CD8-positive, alpha-beta memory T cell (primary cell): ENCODE measurements around the gene PNMA1. TPM values are rescaled to one million over a fixed set of nuclear protein-coding genes. Genes with fewer than 3 reads are reported as not detected.

ENCODE experiments used
- CTCF ChIA-PET: fragments of 350-600 bp; sonication (Branson Sonifier 250); formaldehyde crosslinking; loops from one replicate; lab custom pipeline; 2021; ENCODE audit warnings: antibody characterized with exemption; lab: Charles Lee
- POLR2A ChIA-PET: fragments of 350-600 bp; sonication (Branson Sonifier 250); formaldehyde crosslinking; loops from one replicate; lab custom pipeline; 2021; ENCODE audit warnings: antibody characterized with exemption; lab: Charles Lee
- DNase-seq, 5 donors: peaks; one replicate each; pipeline versions ENCODE4 v3.0.0 to v3.0.0-alpha.2; 2020 to 2022; ENCODE audit warnings: mixed read lengths in 1 of 5
- H3K27ac ChIP-seq: one replicate; pipeline ENCODE4 v1.7.0; 2013; ENCODE audit warnings: low read depth, mild to moderate bottlenecking, low read length, moderate library complexity
- H3K27me3 ChIP-seq: 2 replicates; pipeline ENCODE4 v1.7.0; 2013; ENCODE audit warnings: low read length, mild to moderate bottlenecking; ENCODE audit not compliant: insufficient read depth, poor library complexity, severe bottlenecking
- H3K36me3 ChIP-seq: 2 replicates; pipeline ENCODE4 v1.7.0; 2013; ENCODE audit warnings: mild to moderate bottlenecking, low read length, moderate library complexity; ENCODE audit not compliant: insufficient read depth
- H3K4me1 ChIP-seq: 2 replicates; pipeline ENCODE4 v1.7.0; 2013; ENCODE audit warnings: mild to moderate bottlenecking, low read length, moderate library complexity; ENCODE audit not compliant: insufficient read depth
- H3K4me3 ChIP-seq: 2 replicates; pipeline ENCODE4 v1.7.0; 2013; ENCODE audit warnings: mild to moderate bottlenecking, low read length
- H3K9me3 ChIP-seq: 2 replicates; pipeline ENCODE4 v1.7.0; 2013; ENCODE audit warnings: mild to moderate bottlenecking, low read length
- H3K27ac Mint-ChIP-seq, 8 donors: one replicate each; pipeline ENCODE4 v1.8.0; 2020 to 2021; ENCODE audit warnings: mixed read lengths in 8 of 8, mild to moderate bottlenecking in 6 of 8, inconsistent platforms in 3 of 8, moderate library complexity in 3 of 8
- H3K27me3 Mint-ChIP-seq, 2 donors: one replicate each; pipeline ENCODE4 v1.8.0; 2020 to 2021; ENCODE audit warnings: mixed read lengths in 2 of 2, mild to moderate bottlenecking in 1 of 2, moderate library complexity in 1 of 2
- H3K36me3 Mint-ChIP-seq, 3 donors: one replicate each; pipeline ENCODE4 v1.8.0; 2020 to 2021; ENCODE audit warnings: mixed read lengths in 3 of 3, inconsistent platforms in 1 of 3, mild to moderate bottlenecking in 1 of 3
- H3K4me1 Mint-ChIP-seq, 3 donors: one replicate each; pipeline ENCODE4 v1.8.0; 2020 to 2021; ENCODE audit warnings: mixed read lengths in 3 of 3, inconsistent platforms in 1 of 3, mild to moderate bottlenecking in 1 of 3
- H3K4me3 Mint-ChIP-seq, 7 donors: one replicate each; pipeline ENCODE4 v1.8.0; 2020 to 2021; ENCODE audit warnings: mixed read lengths in 7 of 7, mild to moderate bottlenecking in 6 of 7, moderate library complexity in 4 of 7, inconsistent platforms in 2 of 7
- H3K9me3 Mint-ChIP-seq, 5 donors: one replicate each; pipeline ENCODE4 v1.8.0; 2020 to 2022; ENCODE audit warnings: mixed read lengths in 5 of 5, mild to moderate bottlenecking in 3 of 5, moderate library complexity in 2 of 5, inconsistent platforms in 1 of 5
- polyA plus RNA-seq: library from polyadenylated mRNA; unstranded; fragments of 300-500 nt; fragmentation: Illumina TruSeq; gene quantifications from one replicate; pipeline ENCODE4 v1.2.3, GENCODE V29; 2021
- total RNA-seq, 2 experiments: library from RNA; stranded (reverse); gene quantifications; one replicate each; pipeline ENCODE4 v1.2.3, GENCODE V29; 2021

Gene PNMA1
- total and polyA plus RNA-seq, 3 experiments from 2014 or later: 43.7 to 61.0 (median 56.8) TPM

DNA sequence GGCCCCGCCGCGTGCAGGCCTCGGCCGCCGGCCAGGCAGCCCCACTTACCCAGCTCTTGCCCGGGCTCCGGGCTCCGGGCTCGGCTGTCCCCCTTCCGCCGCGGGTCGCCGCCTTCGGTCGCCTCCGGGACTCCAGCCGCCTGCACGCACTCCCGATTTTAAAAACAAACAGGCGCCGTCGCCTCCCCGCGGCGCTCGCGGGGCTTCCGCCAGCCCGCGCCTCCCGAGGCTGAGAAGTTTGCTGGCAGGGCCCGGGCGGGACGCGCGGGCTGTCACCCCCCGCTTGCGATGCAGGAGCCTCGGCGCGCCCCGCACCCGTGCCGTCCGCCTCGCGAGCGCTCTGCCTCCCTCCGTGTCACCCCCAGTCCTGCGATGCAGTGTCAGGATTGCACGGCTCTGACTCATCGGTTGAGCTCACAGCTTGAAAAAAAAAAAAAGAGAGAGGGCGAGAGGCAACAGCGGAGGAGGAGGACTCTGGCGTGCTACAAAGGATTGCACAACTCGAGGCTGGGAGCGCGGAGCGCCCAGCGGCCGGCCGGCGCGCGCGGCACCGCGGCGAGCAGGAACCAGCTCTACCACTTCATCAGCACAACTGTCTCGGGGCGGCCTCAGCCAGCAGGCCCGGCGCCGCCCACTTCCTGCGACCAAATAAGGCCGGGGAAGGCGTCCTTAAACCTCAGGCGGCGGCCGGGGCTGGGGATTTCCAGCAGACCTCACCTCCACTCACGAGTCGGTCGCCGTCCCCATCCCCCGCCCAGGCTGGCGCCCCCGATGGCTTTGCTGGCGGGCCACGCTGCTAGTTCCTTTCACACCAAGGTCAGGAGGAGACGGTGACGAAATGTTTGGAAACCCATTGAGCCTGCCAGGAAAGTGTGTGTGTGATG lies 45.8 kb upstream of the PNMA1 start:
- no peaks in the 10 kb centered on the region for H3K9me3 ChIP-seq
- CTCF ChIA-PET: interaction anchor here (0.7 to 14.9 kb wide), 14 partner anchors 9 to 1098 kb away, joined by 3 to 358 read pairs (median 8); partner anchors contain the start of gene PTGR2
- POLR2A ChIA-PET: interaction anchor here (0.6 to 6.9 kb wide), 27 partner anchors 8 to 269 kb away, joined by 3 to 215 read pairs (median 5); partner anchors contain the start of genes ACOT2, ACOT6, DNAL1 and PNMA1
- H3K27me3 Mint-ChIP-seq: peaks cover 0 to 4% of the 10 kb centered on the region in 2 donors
- peak overlapping the region; percentile 72 for H3K4me3 ChIP-seq
- H3K36me3 Mint-ChIP-seq: peaks cover 0 to 17% (median 0%) of the 10 kb centered on the region in 3 donors
- H3K27me3 ChIP-seq: no peaks in the 10 kb centered on the region
- peaks cover 78% of the 10 kb centered on the region for H3K4me1 ChIP-seq
- no peaks in the 10 kb centered on the region for H3K9me3 Mint-ChIP-seq
- peak; percentile 96 to 98 (median 98) for DNase-seq
- peak overlapping the region; percentile 81 to 98 (median 92) for H3K4me3 Mint-ChIP-seq
- peaks cover 78 to 85% (median 81%) of the 10 kb centered on the region in 3 donors for H3K4me1 Mint-ChIP-seq
- peak overlapping the region; percentile 87 for H3K27ac ChIP-seq
- peak overlapping the region; percentile 96 to 100 (median 99) for H3K27ac Mint-ChIP-seq
- no peaks in the 10 kb centered on the region for H3K36me3 ChIP-seq

DNA sequence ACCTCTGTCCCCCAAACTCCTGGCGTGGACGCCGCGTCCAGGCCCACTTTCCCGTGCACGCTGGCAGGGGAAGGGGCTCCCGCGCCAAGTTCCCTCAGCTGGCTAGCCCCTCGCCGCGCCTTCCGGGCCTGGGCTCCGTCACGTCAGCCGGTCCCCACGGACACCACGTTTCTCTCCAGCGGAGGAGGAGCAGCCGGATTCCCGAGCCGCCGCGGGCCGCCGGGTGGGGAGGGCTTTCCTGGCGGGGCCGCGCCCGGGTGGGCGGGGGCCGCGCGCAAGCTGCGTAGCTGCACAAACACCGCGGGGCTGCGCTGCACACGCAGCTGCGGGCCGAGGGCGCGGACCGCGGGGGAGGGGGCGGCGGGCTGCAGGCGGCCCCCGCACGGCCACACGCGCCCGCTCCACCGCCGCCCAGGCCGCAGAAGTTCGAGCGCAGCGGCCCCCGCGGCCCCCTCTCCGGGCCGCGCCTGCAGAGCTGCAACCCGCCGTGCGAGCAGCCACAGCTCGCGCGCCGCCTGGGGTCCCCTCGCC lies 45.1 kb upstream of the PNMA1 start:
- ChIA-PET POLR2A (interaction anchor here (0.7 to 6.9 kb wide), 16 partner anchors 8 to 190 kb away, joined by 3 to 215 read pairs (median 8); partner anchors contain the start of genes ACOT2, ACOT6, PNMA1 and PTGR2), CTCF (interaction anchor here (1.0 to 14.9 kb wide), 14 partner anchors 8 to 251 kb away, joined by 3 to 358 read pairs (median 10); partner anchors contain the start of gene PTGR2)
- Mint-ChIP-seq H3K36me3 (peaks cover 0 to 17% (median 0%) of the 10 kb centered on the region in 3 donors), H3K27ac (peak overlapping the region in 7 of 8 donors; percentile 74 to 99 (median 92)), H3K9me3 (no peaks in the 10 kb centered on the region), H3K27me3 (peaks cover 0 to 4% of the 10 kb centered on the region in 2 donors), H3K4me3 (peak overlapping the region; percentile 87 to 97 (median 91)), H3K4me1 (peaks cover 80 to 85% (median 82%) of the 10 kb centered on the region in 3 donors)
- Histone ChIP-seq H3K9me3 (no peaks in the 10 kb centered on the region), H3K36me3 (no peaks in the 10 kb centered on the region), H3K27me3 (no peaks in the 10 kb centered on the region), H3K4me1 (peaks cover 83% of the 10 kb centered on the region), H3K27ac (peak overlapping the region; percentile 87), H3K4me3 (peak overlapping the region; percentile 73)
- peak in 4 of 5 donors; percentile 52 to 74 (median 61) for DNase-seq

DNA sequence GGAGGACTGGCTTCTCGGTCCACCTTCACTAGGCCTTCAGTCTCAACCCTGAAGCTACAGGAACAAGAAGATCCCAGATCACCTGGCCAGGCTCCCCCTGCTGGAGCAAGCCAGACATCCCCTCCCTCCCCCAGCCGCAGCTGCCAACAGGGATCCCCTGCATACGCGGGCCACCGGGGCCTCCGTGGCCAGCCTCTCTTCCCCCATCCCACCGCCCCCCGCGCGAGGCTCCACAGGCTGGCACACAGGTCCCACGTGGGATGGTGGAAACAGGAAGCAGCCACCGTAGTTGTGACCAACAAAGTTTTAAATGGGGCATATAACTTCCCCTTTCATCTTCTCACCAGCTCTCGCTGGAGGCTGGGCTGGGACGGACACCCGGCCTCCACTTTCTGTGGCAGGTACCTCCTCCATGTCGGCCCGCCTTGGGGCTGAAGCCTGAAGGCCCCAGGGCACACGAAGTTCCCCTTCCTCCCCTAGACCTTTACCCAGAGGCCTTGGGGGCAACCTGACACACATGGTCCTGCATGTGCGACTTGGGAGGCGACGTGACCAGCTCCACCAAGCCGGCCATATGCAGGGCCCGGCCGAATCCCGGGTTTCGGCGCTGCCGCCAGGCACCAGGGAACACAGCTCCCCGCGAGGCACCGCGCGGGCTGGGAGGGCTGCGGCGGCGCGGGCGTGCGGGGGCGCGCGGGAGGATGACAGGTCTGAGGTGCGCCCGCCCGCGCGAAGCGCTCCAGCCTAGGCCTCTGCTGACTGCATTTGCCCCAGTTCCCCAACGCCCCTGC lies 44.4 kb upstream of the PNMA1 start:
- H3K27me3 ChIP-seq: no peaks in the 10 kb centered on the region
- peaks cover 83% of the 10 kb centered on the region for H3K4me1 ChIP-seq
- DNase-seq: peak; percentile 69 to 87 (median 78)
- peak overlapping the region; percentile 83 for H3K27ac ChIP-seq
- Mint-ChIP-seq H3K27ac (peak overlapping the region; percentile 92 to 99 (median 97)), H3K9me3 (no peaks in the 10 kb centered on the region), H3K27me3 (peaks cover 0 to 4% of the 10 kb centered on the region in 2 donors), H3K36me3 (peaks cover 0 to 18% (median 0%) of the 10 kb centered on the region in 3 donors), H3K4me3 (peak overlapping the region; percentile 87 to 97 (median 91)), H3K4me1 (peaks cover 82 to 86% (median 83%) of the 10 kb centered on the region in 3 donors)
- H3K9me3 ChIP-seq: no peaks in the 10 kb centered on the region
- ChIA-PET POLR2A (interaction anchor here (0.7 to 6.9 kb wide), 16 partner anchors 9 to 190 kb away, joined by 3 to 215 read pairs (median 6); partner anchors contain the start of genes ACOT2, ACOT6 and PTGR2), CTCF (interaction anchor here (0.9 to 14.9 kb wide), 13 partner anchors 9 to 93 kb away, joined by 3 to 358 read pairs (median 11); partner anchors contain the start of gene PTGR2)
- H3K4me3 ChIP-seq: peak overlapping the region; percentile 73
- no peaks in the 10 kb centered on the region for H3K36me3 ChIP-seq

DNA sequence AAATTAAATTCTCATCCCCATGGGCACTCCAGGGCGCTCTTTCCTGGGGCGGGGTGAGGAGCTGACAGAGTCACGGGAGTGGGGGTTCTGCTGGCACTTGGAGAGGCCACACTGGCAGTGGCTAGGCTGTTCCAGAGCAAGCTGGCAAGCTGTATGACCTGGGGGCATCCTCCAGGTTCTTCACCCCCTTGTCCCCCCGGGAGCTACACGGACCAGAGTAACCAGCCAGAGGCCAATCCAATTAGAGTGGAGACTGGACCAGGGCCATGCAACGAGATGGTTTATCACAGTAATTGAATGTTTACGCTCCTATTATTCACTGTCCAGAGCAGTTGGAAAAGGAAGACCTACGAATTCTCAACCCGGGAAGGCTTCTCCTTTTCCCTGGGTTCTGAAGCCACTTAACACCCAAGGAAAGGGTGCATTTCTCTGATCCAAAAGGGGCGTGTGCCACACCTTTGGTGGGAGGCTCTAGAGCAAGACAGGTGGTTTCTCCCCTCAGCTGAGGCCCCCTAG lies 43.8 kb upstream of the PNMA1 start:
- peak overlapping the region; percentile 92 to 99 (median 97) for H3K27ac Mint-ChIP-seq
- peaks cover 82 to 86% (median 83%) of the 10 kb centered on the region in 3 donors for H3K4me1 Mint-ChIP-seq
- DNase-seq: no peak
- H3K9me3 Mint-ChIP-seq: no peaks in the 10 kb centered on the region
- peak overlapping the region; percentile 87 to 97 (median 91) for H3K4me3 Mint-ChIP-seq
- Histone ChIP-seq H3K36me3 (no peaks in the 10 kb centered on the region), H3K9me3 (no peaks in the 10 kb centered on the region), H3K27ac (peak overlapping the region; percentile 83), H3K4me1 (peaks cover 83% of the 10 kb centered on the region), H3K4me3 (peak overlapping the region; percentile 73), H3K27me3 (no peaks in the 10 kb centered on the region)
- H3K27me3 Mint-ChIP-seq: peaks cover 0 to 4% of the 10 kb centered on the region in 2 donors
- POLR2A ChIA-PET: interaction anchor here (0.7 to 6.9 kb wide), 11 partner anchors 9 to 94 kb away, joined by 3 to 215 read pairs (median 6); partner anchors contain the start of gene PTGR2
- CTCF ChIA-PET: interaction anchor here (0.9 to 14.9 kb wide), 12 partner anchors 9 to 93 kb away, joined by 3 to 358 read pairs (median 12); partner anchors contain the start of gene PTGR2
- H3K36me3 Mint-ChIP-seq: peaks cover 0 to 18% (median 0%) of the 10 kb centered on the region in 3 donors

DNA sequence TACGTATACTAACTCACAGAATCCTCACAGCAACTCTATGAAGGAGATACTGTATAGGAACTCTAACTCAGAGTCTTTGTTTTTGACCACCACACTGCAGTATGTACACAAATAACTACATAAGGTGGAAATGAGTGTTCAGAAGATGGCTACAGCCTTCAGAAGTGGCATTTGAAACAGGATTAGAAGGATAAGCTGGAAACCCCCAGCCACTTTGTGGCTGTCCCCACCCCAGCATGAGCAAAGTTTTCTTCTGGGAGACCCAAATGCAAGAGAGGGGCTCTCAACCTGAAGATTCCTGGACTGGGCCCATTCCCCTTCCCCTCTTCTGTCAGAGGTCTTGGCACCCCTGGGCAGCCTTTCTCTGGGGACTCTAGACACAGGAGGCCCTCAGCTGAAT lies 43.2 kb upstream of the PNMA1 start:
- ChIA-PET POLR2A (interaction anchor here (3.3 to 6.9 kb wide), 4 partner anchors 11 to 29 kb away, joined by 21 to 215 read pairs (median 58); no protein-coding TSS in a partner anchor), CTCF (interaction anchor here (1.0 to 14.9 kb wide), 7 partner anchors 8 to 66 kb away, joined by 3 to 358 read pairs (median 24); no protein-coding TSS in a partner anchor)
- Histone ChIP-seq H3K27me3 (no peaks in the 10 kb centered on the region), H3K4me1 (peaks cover 83% of the 10 kb centered on the region), H3K27ac (peak overlapping the region; percentile 83), H3K36me3 (no peaks in the 10 kb centered on the region), H3K9me3 (no peaks in the 10 kb centered on the region), H3K4me3 (peak overlapping the region; percentile 73)
- Mint-ChIP-seq H3K27ac (peak overlapping the region; percentile 92 to 99 (median 97)), H3K4me3 (peak overlapping the region; percentile 87 to 97 (median 91)), H3K4me1 (peaks cover 82 to 86% (median 83%) of the 10 kb centered on the region in 3 donors), H3K9me3 (no peaks in the 10 kb centered on the region), H3K27me3 (peaks cover 0 to 5% of the 10 kb centered on the region in 2 donors), H3K36me3 (peaks cover 0 to 18% (median 0%) of the 10 kb centered on the region in 3 donors)
- DNase-seq: no peak

DNA sequence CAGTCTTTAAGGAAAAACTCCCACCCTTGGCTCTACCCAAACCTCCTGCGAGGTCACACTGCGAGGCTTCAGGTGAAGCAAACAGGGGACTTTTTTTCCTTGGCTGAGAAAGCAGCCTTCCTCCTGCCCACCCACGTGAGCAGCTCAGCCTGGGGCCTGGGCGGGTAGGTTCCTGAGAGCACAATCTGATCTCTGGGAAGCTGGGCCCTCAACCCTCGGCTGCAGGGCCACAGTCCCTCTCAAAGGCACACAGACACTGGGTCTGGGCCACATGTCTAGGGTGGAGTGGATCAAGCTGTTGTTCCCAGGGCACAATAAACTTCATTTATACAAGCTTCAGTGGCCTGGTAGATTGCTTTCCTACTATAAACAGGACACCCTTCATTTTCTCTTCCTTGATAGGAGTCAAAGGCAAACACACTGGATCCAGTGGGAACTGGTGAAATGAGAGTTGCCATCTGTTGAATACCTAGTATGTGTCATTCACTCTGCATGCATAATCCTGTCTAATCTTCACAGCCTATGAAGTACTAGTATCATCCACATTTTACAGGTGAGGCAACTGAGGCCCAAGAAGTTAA lies 41.3 kb upstream of the PNMA1 start:
- peaks cover 0 to 5% of the 10 kb centered on the region in 2 donors for H3K27me3 Mint-ChIP-seq
- peaks cover 0 to 18% (median 0%) of the 10 kb centered on the region in 3 donors for H3K36me3 Mint-ChIP-seq
- POLR2A ChIA-PET: interaction anchor here (1.6 to 6.0 kb wide), 3 partner anchors 13 to 30 kb away, joined by 5 to 62 read pairs (median 59); no protein-coding TSS in a partner anchor
- H3K4me1 Mint-ChIP-seq: peaks cover 83 to 86% (median 83%) of the 10 kb centered on the region in 3 donors
- CTCF ChIA-PET: interaction anchor here (1.1 to 14.9 kb wide), 7 partner anchors 9 to 96 kb away, joined by 3 to 358 read pairs (median 6); partner anchors contain the start of gene PTGR2
- H3K27ac ChIP-seq: peak overlapping the region; percentile 65
- peak overlapping the region; percentile 94 to 100 (median 98) for H3K27ac Mint-ChIP-seq
- no peaks in the 10 kb centered on the region for H3K9me3 ChIP-seq
- peaks cover 83% of the 10 kb centered on the region for H3K4me1 ChIP-seq
- H3K4me3 ChIP-seq: peak overlapping the region; percentile 42
- peak overlapping the region; percentile 85 to 97 (median 90) for H3K4me3 Mint-ChIP-seq
- peak in 1 of 5 donors; percentile 39 for DNase-seq
- no peaks in the 10 kb centered on the region for H3K36me3 ChIP-seq
- H3K9me3 Mint-ChIP-seq: no peaks in the 10 kb centered on the region
- H3K27me3 ChIP-seq: no peaks in the 10 kb centered on the region
